Neural progenitor cell (in vitro differentiated cells): ENCODE data around the gene PODN. TPM values are rescaled to one million over a fixed set of nuclear protein-coding genes. Genes with fewer than 3 reads are reported as not detected.

Experiments
- DNase-seq: peaks from one replicate; pipeline ENCODE4 v3.0.0-alpha.2; 2016; ENCODE audit warnings: low spot score
- H2AFZ ChIP-seq: fragments of 200-600 bp; sonication (generic); replicated peaks from 2 replicates; pipeline ENCODE4 v1.6.1; 2016; ENCODE audit warnings: antibody characterized with exemption
- H3F3A ChIP-seq: fragments of 200-600 bp; sonication (generic); 2 replicates; pipeline ENCODE4 v1.6.1; 2016; ENCODE audit warnings: antibody characterized with exemption, low read depth
- H3K27ac ChIP-seq: fragments of 200-600 bp; sonication (generic); 2 replicates; pipeline ENCODE4 v1.5.1; 2016; ENCODE audit warnings: mild to moderate bottlenecking
- H3K27me3 ChIP-seq: fragments of 200-600 bp; sonication (generic); 2 replicates; pipeline ENCODE4 v1.6.1; 2016; ENCODE audit warnings: mild to moderate bottlenecking, moderate library complexity
- H3K36me3 ChIP-seq: fragments of 200-600 bp; sonication (generic); 2 replicates; pipeline ENCODE4 v1.5.1; 2016
- H3K4me1 ChIP-seq: fragments of 200-600 bp; sonication (generic); 2 replicates; pipeline ENCODE4 v1.6.1; 2016; ENCODE audit warnings: mixed run types
- H3K4me2 ChIP-seq: fragments of 200-600 bp; sonication (generic); 2 replicates; pipeline ENCODE4 v1.6.1; 2016
- H3K4me3 ChIP-seq: fragments of 200-600 bp; sonication (generic); 2 replicates; pipeline ENCODE4 v1.5.1; 2016
- H3K79me2 ChIP-seq: fragments of 200-600 bp; sonication (generic); 2 replicates; pipeline ENCODE4 v1.6.1; 2016; ENCODE audit warnings: low read depth
- H3K9ac ChIP-seq: fragments of 200-600 bp; sonication (generic); 2 replicates; pipeline ENCODE4 v1.6.1; 2016
- H3K9me3 ChIP-seq: fragments of 200-600 bp; sonication (generic); 2 replicates; pipeline ENCODE4 v1.5.1; 2016; ENCODE audit warnings: low read depth
- H4K20me1 ChIP-seq: fragments of 200-600 bp; sonication (generic); 2 replicates; pipeline ENCODE4 v1.6.1; 2016; ENCODE audit warnings: low read depth
- H3K27ac Mint-ChIP-seq: 3 replicates; pipeline ENCODE4 v1.8.0; 2021; ENCODE audit warnings: mixed read lengths
- H3K27me3 Mint-ChIP-seq: 2 replicates; pipeline ENCODE4 v1.8.0; 2022; ENCODE audit warnings: low read depth, mild to moderate bottlenecking, inconsistent platforms, moderate library complexity, mixed read lengths; ENCODE audit not compliant: insufficient read depth
- H3K36me3 Mint-ChIP-seq: 3 replicates; pipeline ENCODE4 v1.8.0; 2021; ENCODE audit warnings: mixed read lengths
- H3K4me1 Mint-ChIP-seq: 3 replicates; pipeline ENCODE4 v1.8.0; 2021; ENCODE audit warnings: mixed read lengths
- H3K4me3 Mint-ChIP-seq: 3 replicates; pipeline ENCODE4 v1.8.0; 2021; ENCODE audit warnings: mild to moderate bottlenecking, moderate library complexity, mixed read lengths
- H3K9me3 Mint-ChIP-seq: 3 replicates; pipeline ENCODE4 v1.8.0; 2020; ENCODE audit warnings: mixed read lengths
- CTCF ChIP-seq: fragments of 200-600 bp; sonication (generic); IDR thresholded peaks from 2 replicates; pipeline ENCODE4 v1.5.1; 2017; ENCODE audit warnings: antibody characterized with exemption, mild to moderate bottlenecking
- EZH2 ChIP-seq: fragments of 200-600 bp; sonication (generic); IDR thresholded peaks from 2 replicates; pipeline ENCODE4 v1.6.1; 2017; ENCODE audit warnings: antibody characterized with exemption, mild to moderate bottlenecking, moderate library complexity
- EZH2phosphoT487 ChIP-seq: fragments of 200-600 bp; sonication (generic); IDR thresholded peaks from 2 replicates; pipeline ENCODE4 v1.6.1; 2017; ENCODE audit warnings: antibody characterized with exemption
- total RNA-seq: library from RNA; depleted of rRNA; stranded (reverse); fragments of >200 nt; gene quantifications from 2 replicates; pipeline ENCODE4 v1.2.3, GENCODE V29; 2015; ENCODE audit warnings: low replicate concordance

PODN gene
- total RNA-seq, 1 donor from 2014 or later, result not detected

GRCh38 chr1:53071167-53071865 is 9.3 kb downstream of the PODN start:
- DNase-seq, result no peak
- no peak overlapping the region for H2AFZ ChIP-seq
- no peaks in the 10 kb centered on the region for H3K9me3 ChIP-seq
- H3K27me3 Mint-ChIP-seq, result peaks cover 25% of the 10 kb centered on the region
- H3K36me3 Mint-ChIP-seq, result no peaks in the 10 kb centered on the region
- H3K27ac Mint-ChIP-seq, result no peak overlapping the region
- H3K9me3 Mint-ChIP-seq, result peaks cover 2% of the 10 kb centered on the region
- no peaks in the 10 kb centered on the region for H3F3A ChIP-seq
- peaks cover 22% of the 10 kb centered on the region for H3K4me1 Mint-ChIP-seq
- no peaks in the 10 kb centered on the region for H4K20me1 ChIP-seq
- no peak overlapping the region for H3K4me3 ChIP-seq
- no peak for TF ChIP-seq EZH2phosphoT487
- TF ChIP-seq CTCF, result no peak
- TF ChIP-seq EZH2, result no peak
- H3K27ac ChIP-seq, result no peak overlapping the region
- H3K4me2 ChIP-seq, result no peak overlapping the region
- H3K36me3 ChIP-seq, result no peaks in the 10 kb centered on the region
- no peak overlapping the region for H3K9ac ChIP-seq
- no peaks in the 10 kb centered on the region for H3K79me2 ChIP-seq
- H3K4me3 Mint-ChIP-seq, result no peak overlapping the region
- no peaks in the 10 kb centered on the region for H3K27me3 ChIP-seq
- peaks cover 15% of the 10 kb centered on the region for H3K4me1 ChIP-seq

GRCh38 chr1:53071915-53072314 is 9.9 kb downstream of the PODN start:
- H3K36me3 ChIP-seq, result no peaks in the 10 kb centered on the region
- Mint-ChIP-seq H3K36me3 (no peaks in the 10 kb centered on the region), H3K27ac (no peak overlapping the region), H3K4me1 (peaks cover 20% of the 10 kb centered on the region), H3K9me3 (peaks cover 2% of the 10 kb centered on the region), H3K27me3 (peaks cover 19% of the 10 kb centered on the region), H3K4me3 (no peak overlapping the region)
- no peak for DNase-seq
- H3K4me3 ChIP-seq, result no peak overlapping the region
- no peak overlapping the region for H3K27ac ChIP-seq
- no peaks in the 10 kb centered on the region for H3K79me2 ChIP-seq
- no peaks in the 10 kb centered on the region for H3K9me3 ChIP-seq
- no peak overlapping the region for H2AFZ ChIP-seq
- no peak overlapping the region for H3K9ac ChIP-seq
- peaks cover 20% of the 10 kb centered on the region for H3K4me1 ChIP-seq
- H4K20me1 ChIP-seq, result no peaks in the 10 kb centered on the region
- H3K27me3 ChIP-seq, result no peaks in the 10 kb centered on the region
- no peak overlapping the region for H3K4me2 ChIP-seq
- TF ChIP-seq CTCF (no peak), EZH2phosphoT487 (no peak), EZH2 (no peak)
- no peaks in the 10 kb centered on the region for H3F3A ChIP-seq

- no peak for DNase-seq
- Histone ChIP-seq H3K9ac (no peak overlapping the region), H3K27ac (no peak overlapping the region), H3K4me3 (no peak overlapping the region), H4K20me1 (no peaks in the 10 kb centered on the region), H3K4me2 (no peak overlapping the region), H3K4me1 (peaks cover 20% of the 10 kb centered on the region), H3K9me3 (no peaks in the 10 kb centered on the region), H3K36me3 (no peaks in the 10 kb centered on the region), H2AFZ (no peak overlapping the region), H3F3A (no peaks in the 10 kb centered on the region), H3K79me2 (no peaks in the 10 kb centered on the region), H3K27me3 (no peaks in the 10 kb centered on the region)
- Mint-ChIP-seq H3K9me3 (peaks cover 2% of the 10 kb centered on the region), H3K27me3 (peaks cover 18% of the 10 kb centered on the region), H3K4me1 (peaks cover 20% of the 10 kb centered on the region), H3K27ac (peak overlapping the region; percentile 33), H3K36me3 (no peaks in the 10 kb centered on the region), H3K4me3 (no peak overlapping the region)
- TF ChIP-seq CTCF (no peak), EZH2 (no peak), EZH2phosphoT487 (no peak)
Measured at GRCh38 chr1:53073287-53073686, 11.3 kb downstream of the PODN start.
